Subcutaneous abdominal adipose tissue (tissue), 5 donors: Measurements from ENCODE around the gene TNK2.
"Not testable (repeated sequence)": the region's sequence is repeated elsewhere in the genome, so short reads cannot be mapped to it uniquely, and the experiment has no call there.

ENCODE experiments used
- H3K27ac ChIP-seq: one replicate; pipeline ENCODE4 v1.7.0; 2013; ENCODE audit warnings: low read depth, mild to moderate bottlenecking, inconsistent platforms, low read length, moderate library complexity
- H3K27me3 ChIP-seq, 5 donors: one replicate each; pipeline ENCODE4 v1.7.0; 2013; ENCODE audit warnings: low read length in 5 of 5, inconsistent platforms in 1 of 5; ENCODE audit not compliant: control insufficient read depth in 5 of 5, insufficient read depth in 4 of 5
- H3K36me3 ChIP-seq, 5 donors: one replicate each; pipeline ENCODE4 v1.7.0; 2013; ENCODE audit warnings: low read length in 5 of 5; ENCODE audit not compliant: control insufficient read depth in 5 of 5, insufficient read depth in 5 of 5
- H3K4me1 ChIP-seq, 5 donors: one replicate each; pipeline ENCODE4 v1.7.0; 2013; ENCODE audit warnings: low read length in 5 of 5, mild to moderate bottlenecking in 3 of 5, moderate library complexity in 1 of 5; ENCODE audit not compliant: control insufficient read depth in 5 of 5, insufficient read depth in 5 of 5
- H3K4me3 ChIP-seq, 5 donors: one replicate each; pipeline ENCODE4 v1.7.0; 2013; ENCODE audit warnings: low read length in 5 of 5, low read depth in 1 of 5
- H3K9ac ChIP-seq, 5 donors: one replicate each; pipeline ENCODE4 v1.7.0; 2013; ENCODE audit warnings: low read length in 5 of 5, mild to moderate bottlenecking in 4 of 5, moderate library complexity in 3 of 5
- H3K9me3 ChIP-seq, 5 donors: one replicate each; pipeline ENCODE4 v1.7.0; 2013; ENCODE audit warnings: low read length in 5 of 5; ENCODE audit not compliant: control insufficient read depth in 5 of 5
- donor health status: healthy.
- donor health status: healthy.
- donor health status: healthy.
- donor health status: healthy.
- donor health status: healthy.

TNK2 gene

GRCh38 chr3:195863121-195864061 lies 45.0 kb downstream of the TNK2 start:
- H3K27me3 ChIP-seq, result no peaks in the 10 kb centered on the region
- H3K9me3 ChIP-seq, result no peaks in the 10 kb centered on the region
- H3K27ac ChIP-seq, result peak overlapping the region; percentile 72
- H3K4me3 ChIP-seq, result no peak overlapping the region
- peak overlapping the region in 3 of 5 donors; percentile 31 to 63 (median 59) for H3K9ac ChIP-seq
- peaks cover 2 to 23% (median 21%) of the 10 kb centered on the region in 5 donors for H3K4me1 ChIP-seq
- H3K36me3 ChIP-seq, result peaks cover 0 to 34% (median 19%) of the 10 kb centered on the region in 5 donors

- H3K9me3 ChIP-seq, H3K4me3 ChIP-seq, H3K27me3 ChIP-seq, H3K27ac ChIP-seq, H3K9ac ChIP-seq: not testable (repeated sequence)
- peaks cover 2 to 23% (median 21%) of the 10 kb centered on the region in 5 donors for H3K4me1 ChIP-seq
- H3K36me3 ChIP-seq, result peaks cover 0 to 25% (median 12%) of the 10 kb centered on the region in 5 donors
Measured at GRCh38 chr3:195862318-195862717, 46.0 kb downstream of the TNK2 start.

- Histone ChIP-seq H3K9ac (no peak overlapping the region), H3K4me1 (peaks cover 2 to 23% (median 21%) of the 10 kb centered on the region in 5 donors), H3K36me3 (peaks cover 0 to 10% (median 3%) of the 10 kb centered on the region in 5 donors), H3K27ac (no peak overlapping the region), H3K9me3 (no peaks in the 10 kb centered on the region), H3K27me3 (peaks cover 0 to 3% (median 0%) of the 10 kb centered on the region in 5 donors), H3K4me3 (no peak overlapping the region)
Measured at GRCh38 chr3:195860456-195860855, 47.9 kb downstream of the TNK2 start.

GRCh38 chr3:195859846-195860411 lies 48.4 kb downstream of the TNK2 start:
- Histone ChIP-seq H3K4me1 (peaks cover 2 to 23% (median 21%) of the 10 kb centered on the region in 5 donors), H3K36me3 (peaks cover 0 to 7% (median 0%) of the 10 kb centered on the region in 5 donors), H3K9ac (no peak overlapping the region), H3K27me3 (peaks cover 0 to 3% (median 0%) of the 10 kb centered on the region in 5 donors), H3K27ac (no peak overlapping the region), H3K9me3 (no peaks in the 10 kb centered on the region), H3K4me3 (peak overlapping the region in 2 of 5 donors; percentile 4 to 28)

- Histone ChIP-seq H3K9ac (no peak overlapping the region), H3K27ac (no peak overlapping the region), H3K4me3 (peak overlapping the region in 3 of 5 donors; percentile 4 to 28 (median 26)), H3K27me3 (peaks cover 0 to 3% (median 0%) of the 10 kb centered on the region in 5 donors), H3K36me3 (peaks cover 0 to 5% (median 0%) of the 10 kb centered on the region in 5 donors), H3K4me1 (peaks cover 2 to 23% (median 21%) of the 10 kb centered on the region in 5 donors), H3K9me3 (no peaks in the 10 kb centered on the region)
Measured at GRCh38 chr3:195859061-195859845, 49.1 kb downstream of the TNK2 start.

GRCh38 chr3:195856410-195857084 lies 51.8 kb downstream of the TNK2 start:
- Histone ChIP-seq H3K9me3 (no peaks in the 10 kb centered on the region), H3K4me3 (no peak overlapping the region), H3K9ac (no peak overlapping the region), H3K27ac (no peak overlapping the region), H3K4me1 (peaks cover 2 to 9% (median 8%) of the 10 kb centered on the region in 5 donors), H3K36me3 (no peaks in the 10 kb centered on the region), H3K27me3 (peaks cover 0 to 8% (median 3%) of the 10 kb centered on the region in 5 donors)

- no peak overlapping the region for H3K4me3 ChIP-seq
- H3K9ac ChIP-seq, result no peak overlapping the region
- peaks cover 0 to 8% (median 3%) of the 10 kb centered on the region in 5 donors for H3K27me3 ChIP-seq
- no peaks in the 10 kb centered on the region for H3K9me3 ChIP-seq
- H3K4me1 ChIP-seq, result peaks cover 4 to 13% (median 9%) of the 10 kb centered on the region in 5 donors
- H3K27ac ChIP-seq, result no peak overlapping the region
- no peaks in the 10 kb centered on the region for H3K36me3 ChIP-seq
Measured at GRCh38 chr3:195855471-195856409, 52.6 kb downstream of the TNK2 start.

GRCh38 chr3:195854628-195855294 lies 53.6 kb downstream of the TNK2 start:
- no peak overlapping the region for H3K9ac ChIP-seq
- H3K4me1 ChIP-seq, result peaks cover 4 to 13% (median 8%) of the 10 kb centered on the region in 5 donors
- no peak overlapping the region for H3K27ac ChIP-seq
- H3K9me3 ChIP-seq, result no peaks in the 10 kb centered on the region
- H3K27me3 ChIP-seq, result peaks cover 0 to 8% (median 3%) of the 10 kb centered on the region in 5 donors
- H3K4me3 ChIP-seq, result no peak overlapping the region
- H3K36me3 ChIP-seq, result no peaks in the 10 kb centered on the region
